ENCODE measurements around the gene RPS6KA5. TPM values are rescaled to one million over a fixed set of nuclear protein-coding genes. Genes with fewer than 3 reads are reported as not detected.

RPS6KA5 gene
- total RNA-seq, 1 experiment from 2014 or later: 24.2 TPM

GRCh38 chr14:90874599-90874998 lies 185.8 kb downstream of the RPS6KA5 start:
- RAD21 ChIA-PET (ENCODE audit: low non-redundant PET in 1 of 2, low total read pairs in 2 of 2, uncharacterized antibody in 2 of 2, unreplicated experiment in 2 of 2): no interaction called here
- TF ChIP-seq POLR2A (IDR thresholded peaks at IDR 0.05; ENCODE audit: borderline replicate concordance, extremely low read depth, insufficient read depth, insufficient read length) (no peak), MAX (IDR thresholded peaks at IDR 0.05) (no peak), EGR1 (IDR thresholded peaks at IDR 0.05; ENCODE audit: low read depth) (no peak), ZFX (IDR thresholded peaks at IDR 0.05) (no peak), RAD21 (IDR thresholded peaks at IDR 0.05; ENCODE audit: low read depth) (no peak), JUND (IDR thresholded peaks at IDR 0.05) (no peak), SIN3A (IDR thresholded peaks at IDR 0.05; ENCODE audit: low read depth) (no peak), EZH2 (IDR thresholded peaks at IDR 0.05) (no peak), SRF (IDR thresholded peaks at IDR 0.05; ENCODE audit: low read depth) (no peak)
- H3K27ac ChIP-seq (ENCODE audit: low read depth, low read length): no peak overlapping the region
- H2AFZ ChIP-seq (ENCODE audit: low read depth, low read length, poor library complexity, severe bottlenecking): no peak overlapping the region
- H4K20me1 ChIP-seq (ENCODE audit: insufficient read depth): no peaks in the 10 kb centered on the region
- CTCF ChIA-PET: no interaction called here
- no peaks in the 10 kb centered on the region for H3K9me3 ChIP-seq (ENCODE audit: control insufficient read depth in 1 of 2, insufficient read depth in 1 of 2, low read depth in 1 of 2, low read length in 2 of 2)
- no peak for ATAC-seq
- no peaks in the 10 kb centered on the region for H3K9me2 ChIP-seq (ENCODE audit: insufficient read depth)
- no TSS peak for BruUV-seq (replicated peaks)
- no peak overlapping the region for H3K4me3 ChIP-seq (replicated peaks in 1 of 2; ENCODE audit: low read depth in 1 of 2, low read length in 2 of 2)
- H3K4me1 ChIP-seq (ENCODE audit: control insufficient read depth in 1 of 2, insufficient read depth in 2 of 2, low read length in 2 of 2): peaks cover 14 to 19% of the 10 kb centered on the region in 2 experiments
- no peak for DNase-seq (ENCODE audit: low read depth, low spot score)
- H3K36me3 ChIP-seq (ENCODE audit: control insufficient read depth in 1 of 2, insufficient read depth in 2 of 2, low read length in 2 of 2): peaks cover 0 to 3% of the 10 kb centered on the region in 2 experiments; a peak in 1 of 4 replicates
- no peaks in the 10 kb centered on the region for H3K79me2 ChIP-seq (ENCODE audit: insufficient read depth, low read length)
- POLR2A ChIA-PET: no interaction called here
- no peak overlapping the region for H3K4me2 ChIP-seq (ENCODE audit: low read length)
- H3K27me3 ChIP-seq (ENCODE audit: insufficient read depth, low read length): no peaks in the 10 kb centered on the region
- intact Hi-C loops (cut with micrococcal nuclease): no loop called here
- H3K9ac ChIP-seq (ENCODE audit: low read length): no peak overlapping the region

GRCh38 chr14:90871605-90872233 lies 188.7 kb downstream of the RPS6KA5 start:
- no TSS peak for BruUV-seq (replicated peaks)
- H2AFZ ChIP-seq (ENCODE audit: low read depth, low read length, poor library complexity, severe bottlenecking): no peak overlapping the region
- RAD21 ChIA-PET (ENCODE audit: low non-redundant PET in 1 of 2, low total read pairs in 2 of 2, uncharacterized antibody in 2 of 2, unreplicated experiment in 2 of 2): no interaction called here

More at GRCh38 chr14:90871605-90872233, 188.7 kb downstream of the RPS6KA5 start:
- H3K4me1 ChIP-seq (ENCODE audit: control insufficient read depth in 1 of 2, insufficient read depth in 2 of 2, low read length in 2 of 2): peaks cover 14 to 19% of the 10 kb centered on the region in 2 experiments
- H3K27ac ChIP-seq (ENCODE audit: low read depth, low read length): no peak overlapping the region; the same call in 1 of the 2 replicates
- ChIA-PET CTCF (no interaction called here), POLR2A (no interaction called here)
- no peaks in the 10 kb centered on the region for H3K79me2 ChIP-seq (ENCODE audit: insufficient read depth, low read length)
- no peaks in the 10 kb centered on the region for H3K27me3 ChIP-seq (ENCODE audit: insufficient read depth, low read length)
- ATAC-seq (peak; percentile 68), DNase-seq (ENCODE audit: low read depth, low spot score) (no peak)
- H3K9me3 ChIP-seq (ENCODE audit: control insufficient read depth in 1 of 2, insufficient read depth in 1 of 2, low read depth in 1 of 2, low read length in 2 of 2): no peaks in the 10 kb centered on the region
- no peaks in the 10 kb centered on the region for H3K9me2 ChIP-seq (ENCODE audit: insufficient read depth)
- peak overlapping the region; percentile 38 for H3K4me2 ChIP-seq (ENCODE audit: low read length)
- peak; percentile 62 for TF ChIP-seq FOSL1 (IDR thresholded peaks at IDR 0.05; ENCODE audit: low read depth)
- peak; percentile 25; the same call in 1 of the 2 replicates for TF ChIP-seq SP1 (IDR thresholded peaks at IDR 0.05; ENCODE audit: low read depth)
- no peak for TF ChIP-seq CEBPB (IDR thresholded peaks at IDR 0.05; ENCODE audit: low read depth)
- no peak for TF ChIP-seq EZH2 (IDR thresholded peaks at IDR 0.05)
- TF ChIP-seq JUND (IDR thresholded peaks at IDR 0.05): peak; percentile 53; the same call in 1 of the 2 replicates
- H3K36me3 ChIP-seq (ENCODE audit: control insufficient read depth in 1 of 2, insufficient read depth in 2 of 2, low read length in 2 of 2): peaks cover 0 to 3% of the 10 kb centered on the region in 2 experiments; a peak in 1 of 4 replicates
- no peaks in the 10 kb centered on the region for H4K20me1 ChIP-seq (ENCODE audit: insufficient read depth)
- intact Hi-C loops (cut with micrococcal nuclease): loop anchor here (1.0 kb wide), 1 partner anchor 16 kb away; no protein-coding TSS in a partner anchor
- no peak overlapping the region for H3K4me3 ChIP-seq (replicated peaks in 1 of 2; ENCODE audit: low read depth in 1 of 2, low read length in 2 of 2)
- H3K9ac ChIP-seq (ENCODE audit: low read length): no peak overlapping the region

Measured in HCT116 (cell line).